K562 treated with DMSO at 1 percent for 48 hours (cell line): Measurements from ENCODE around the gene TRIM71. TPM values are rescaled to one million over a fixed set of nuclear protein-coding genes. Genes with fewer than 3 reads are reported as not detected.

ENCODE experiments used
- total RNA-seq: library from RNA; unstranded; fragments of 300-600 nt; gene quantifications from 2 replicates; pipeline ENCODE4 v1.2.3, GENCODE V29; 2022; ENCODE audit warnings: low replicate concordance; ENCODE audit errors: extremely low read depth

The TRIM71 gene
- not detected in 2 replicates for total RNA-seq

DNA sequence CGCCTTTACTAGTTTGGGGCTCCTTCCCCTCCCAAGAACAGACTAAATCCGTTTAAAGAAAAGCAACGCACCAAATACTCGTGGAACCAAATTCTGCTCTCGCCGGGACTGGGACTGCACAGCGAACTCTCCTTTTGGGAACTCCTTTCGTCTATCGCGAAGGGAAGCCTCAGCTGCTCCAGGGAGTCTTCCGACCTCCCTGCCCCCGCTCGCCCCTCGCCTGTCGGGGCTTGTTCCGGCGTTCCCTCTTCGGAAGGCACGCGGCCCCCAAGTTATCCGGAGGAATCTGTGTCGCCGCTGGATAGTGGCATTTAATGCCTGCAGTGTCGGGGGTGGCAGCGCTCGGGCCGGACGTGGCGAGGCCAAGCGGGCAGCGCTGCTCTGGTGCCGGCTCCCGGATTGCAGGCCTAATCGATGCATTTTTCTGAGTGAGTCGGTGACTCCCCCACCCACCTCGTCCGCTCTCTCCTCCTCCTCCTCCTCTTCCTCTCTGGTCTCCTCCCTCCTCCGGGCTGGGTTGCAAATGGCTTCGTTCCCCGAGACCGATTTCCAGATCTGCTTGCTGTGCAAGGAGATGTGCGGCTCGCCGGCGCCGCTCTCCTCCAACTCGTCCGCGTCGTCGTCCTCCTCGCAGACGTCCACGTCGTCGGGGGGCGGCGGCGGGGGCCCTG lies at the start of gene TRIM71:
Gene TRIM71 (plus strand): TSS at position 440 of the 671 bp plus-strand sequence. CDS start 84 bp downstream, at position 524.

Other genes starting within 250 kb of the TRIM71 start
- not detected in 2 replicates for gene DYNC1LI1, start 247.1 kb upstream of the TRIM71 start, total RNA-seq
- gene CNOT10, start 132.8 kb upstream of the TRIM71 start, total RNA-seq = not detected in 2 replicates
- not detected in 2 replicates for gene CCR4, start 133.6 kb downstream of the TRIM71 start, total RNA-seq